ENCODE measurements around the gene MIA.

The MIA gene

GRCh38 chr19:40735013-40735771, 40.1 kb upstream of the MIA start:
- no peak overlapping the region for H2AFZ ChIP-seq (ENCODE audit: low read depth)
- H3K4me1 ChIP-seq (ENCODE audit: low read depth, poor library complexity, severe bottlenecking), result no peaks in the 10 kb centered on the region
- H3K27ac ChIP-seq, result no peak overlapping the region
- no peak overlapping the region for H3K4me3 ChIP-seq (IDR thresholded peaks at IDR 0.05; ENCODE audit: insufficient read depth, low read depth, low read length)
- H3K4me2 ChIP-seq, result no peak overlapping the region
- H4K20me1 ChIP-seq (ENCODE audit: insufficient read depth), result no peaks in the 10 kb centered on the region
- no peak for TF ChIP-seq CTCF (conservative IDR thresholded peaks at IDR 0.05; ENCODE audit: low read depth, low read length)
- H3K79me2 ChIP-seq (ENCODE audit: insufficient read depth, low read depth), result no peaks in the 10 kb centered on the region
- no peaks in the 10 kb centered on the region for H3K36me3 ChIP-seq (ENCODE audit: insufficient read depth)
- H3K27me3 ChIP-seq (ENCODE audit: insufficient read depth, low read depth), result no peaks in the 10 kb centered on the region
- H3K9ac ChIP-seq, result no peak overlapping the region

- no peak overlapping the region for H3K4me3 ChIP-seq (IDR thresholded peaks at IDR 0.05; ENCODE audit: insufficient read depth, low read depth, low read length)
- no peaks in the 10 kb centered on the region for H4K20me1 ChIP-seq (ENCODE audit: insufficient read depth)
- H3K79me2 ChIP-seq (ENCODE audit: insufficient read depth, low read depth), result no peaks in the 10 kb centered on the region
- no peak overlapping the region for H3K4me2 ChIP-seq
- no peaks in the 10 kb centered on the region for H3K4me1 ChIP-seq (ENCODE audit: low read depth, poor library complexity, severe bottlenecking)
- H3K27ac ChIP-seq, result no peak overlapping the region
- TF ChIP-seq CTCF (conservative IDR thresholded peaks at IDR 0.05; ENCODE audit: low read depth, low read length), result no peak
- no peaks in the 10 kb centered on the region for H3K36me3 ChIP-seq (ENCODE audit: insufficient read depth)
- H3K9ac ChIP-seq, result no peak overlapping the region
- H3K27me3 ChIP-seq (ENCODE audit: insufficient read depth, low read depth), result no peaks in the 10 kb centered on the region
- H2AFZ ChIP-seq (ENCODE audit: low read depth), result no peak overlapping the region
Measured at GRCh38 chr19:40736661-40737060, 38.7 kb upstream of the MIA start.

- Histone ChIP-seq H3K27ac (no peak overlapping the region), H3K27me3 (ENCODE audit: insufficient read depth, low read depth) (no peaks in the 10 kb centered on the region), H4K20me1 (ENCODE audit: insufficient read depth) (no peaks in the 10 kb centered on the region), H3K4me2 (no peak overlapping the region), H2AFZ (ENCODE audit: low read depth) (no peak overlapping the region), H3K36me3 (ENCODE audit: insufficient read depth) (no peaks in the 10 kb centered on the region), H3K4me3 (IDR thresholded peaks at IDR 0.05; ENCODE audit: insufficient read depth, low read depth, low read length) (no peak overlapping the region), H3K4me1 (ENCODE audit: low read depth, poor library complexity, severe bottlenecking) (no peaks in the 10 kb centered on the region), H3K9ac (no peak overlapping the region), H3K79me2 (ENCODE audit: insufficient read depth, low read depth) (no peaks in the 10 kb centered on the region)
- TF ChIP-seq CTCF (conservative IDR thresholded peaks at IDR 0.05; ENCODE audit: low read depth, low read length), result no peak
Measured at GRCh38 chr19:40737102-40737644, 38.1 kb upstream of the MIA start.

- Histone ChIP-seq H3K9ac (no peak overlapping the region), H3K27ac (no peak overlapping the region), H4K20me1 (ENCODE audit: insufficient read depth) (no peaks in the 10 kb centered on the region), H3K4me1 (ENCODE audit: low read depth, poor library complexity, severe bottlenecking) (no peaks in the 10 kb centered on the region), H3K27me3 (ENCODE audit: insufficient read depth, low read depth) (no peaks in the 10 kb centered on the region), H2AFZ (ENCODE audit: low read depth) (no peak overlapping the region), H3K4me2 (no peak overlapping the region), H3K79me2 (ENCODE audit: insufficient read depth, low read depth) (no peaks in the 10 kb centered on the region), H3K4me3 (IDR thresholded peaks at IDR 0.05; ENCODE audit: insufficient read depth, low read depth, low read length) (no peak overlapping the region), H3K36me3 (ENCODE audit: insufficient read depth) (no peaks in the 10 kb centered on the region)
- no peak for TF ChIP-seq CTCF (conservative IDR thresholded peaks at IDR 0.05; ENCODE audit: low read depth, low read length)
Measured at GRCh38 chr19:40739030-40739839, 36.1 kb upstream of the MIA start.

Data from KMS-11 (cell line).